ENCODE measurements around the gene HBZ.
"Not testable (repeated sequence)": the region's sequence is repeated elsewhere in the genome, so short reads cannot be mapped to it uniquely, and the experiment has no call there.

The HBZ gene

GRCh38 chr16:138049-138417 is 14.4 kb upstream of the HBZ start:
- DNase-seq, result peak in 3 of 5 donors; percentile 11 to 25 (median 15)

- DNase-seq, result no peak
These were observed 12.1 kb upstream of the HBZ start for GRCh38 chr16:140175-140857.

- DNase-seq, result no peak
These were observed 10.0 kb upstream of the HBZ start for GRCh38 chr16:142405-142967.

GRCh38 chr16:143047-143446 is 9.4 kb upstream of the HBZ start:
- DNase-seq, result no peak

- no peak for DNase-seq
These were observed 9.0 kb upstream of the HBZ start for GRCh38 chr16:143456-143855.

- DNase-seq, result no peak
These were observed 7.6 kb upstream of the HBZ start for GRCh38 chr16:144797-145252.

GRCh38 chr16:146646-147045 is 5.8 kb upstream of the HBZ start:
- DNase-seq, result no peak

GRCh38 chr16:149024-149660 is 3.3 kb upstream of the HBZ start:
- no peak for DNase-seq

GRCh38 chr16:153129-153521 is 681 bp downstream of the HBZ start:
- DNase-seq, result not testable (repeated sequence)

- not testable (repeated sequence) for DNase-seq
These were observed 1.2 kb downstream of the HBZ start for GRCh38 chr16:153550-154216.

GRCh38 chr16:154217-155030 is 2.0 kb downstream of the HBZ start:
- no peak for DNase-seq

- no peak for DNase-seq
These were observed 2.6 kb downstream of the HBZ start for GRCh38 chr16:155031-155398.

GRCh38 chr16:159136-159849 is 6.8 kb downstream of the HBZ start:
- DNase-seq, result no peak

- not testable (repeated sequence) for DNase-seq
These were observed 7.8 kb downstream of the HBZ start for GRCh38 chr16:160242-160641.

GRCh38 chr16:160691-161190 is 8.3 kb downstream of the HBZ start:
- DNase-seq, result no peak

- DNase-seq, result no peak
These were observed 10.0 kb downstream of the HBZ start for GRCh38 chr16:162271-162991.

- not testable (repeated sequence) for DNase-seq
These were observed 10.7 kb downstream of the HBZ start for GRCh38 chr16:163139-163538.

- not testable (repeated sequence) for DNase-seq
These were observed 11.3 kb downstream of the HBZ start for GRCh38 chr16:163696-164095.

GRCh38 chr16:164134-164823 is 11.8 kb downstream of the HBZ start:
- DNase-seq, result not testable (repeated sequence)

- DNase-seq, result no peak
These were observed 12.5 kb downstream of the HBZ start for GRCh38 chr16:164827-165538.
